Prostate gland (tissue), 2 donors: ENCODE results near the gene PAOX. TPM values are rescaled to one million over a fixed set of nuclear protein-coding genes. Genes with fewer than 3 reads are reported as not detected.

ENCODE experiments used
- DNase-seq: peaks from one replicate; pipeline ENCODE4 v3.0.0-alpha.2; 2019; ENCODE audit warnings: low spot score
- H3K27ac ChIP-seq, 2 donors: fragments of 200-600 bp; sonication (generic); 2 replicates each; pipeline ENCODE4 v1.5.1; 2017 to 2019
- H3K27me3 ChIP-seq: fragments of 200-600 bp; sonication (generic); replicated peaks from 2 replicates; pipeline ENCODE4 v1.5.1; 2019; ENCODE audit not compliant: insufficient read depth
- H3K36me3 ChIP-seq, 2 donors: fragments of 200-600 bp; sonication (generic); 1 replicate in 1 of 2; 2 replicates in 1 of 2; pipeline versions ENCODE4 v1.5.1 to v1.8.1; 2017 to 2019
- H3K4me1 ChIP-seq: fragments of 200-600 bp; sonication (generic); replicated peaks from 2 replicates; pipeline ENCODE4 v1.5.1; 2019
- H3K4me3 ChIP-seq, 2 donors: fragments of 200-600 bp; sonication (generic); 2 replicates each; pipeline ENCODE4 v1.5.1; 2017 to 2019
- H3K9me3 ChIP-seq: fragments of 200-600 bp; sonication (generic); 2 replicates; pipeline ENCODE4 v1.5.1; 2017
- CTCF ChIP-seq, 4 experiments: fragments of 200-600 bp in 2 of 4; fragments of 450-650 bp in 2 of 4; sonication (generic) in 2 of 4; IDR thresholded peaks; 1 replicate in 3 of 4; 2 replicates in 1 of 4; pipeline ENCODE4 v1.5.1; 2016 to 2019; ENCODE audit warnings: antibody characterized with exemption in 4 of 4, mild to moderate bottlenecking in 2 of 4, moderate library complexity in 2 of 4
- POLR2A ChIP-seq: fragments of 450-650 bp; IDR thresholded peaks from one replicate; pipeline ENCODE4 v1.6.1; 2016; ENCODE audit warnings: antibody characterized with exemption, mild to moderate bottlenecking
- POLR2AphosphoS5 ChIP-seq: sonication (generic); formaldehyde crosslinking; IDR thresholded peaks from one replicate; pipeline ENCODE4 v1.6.1; 2017; ENCODE audit warnings: antibody characterized with exemption
- WGBS: methylation state at CpG from one replicate; pipeline ENCODE4 v1.1.5; 2018; 5-methylcytosine and 5-hydroxymethylcytosine counted together
- intact Hi-C: fragments of 100-400 bp; cut with DNase I; formaldehyde crosslinking; loops from one replicate; pipeline ENCODE4 v1.14.2; 2022
- total RNA-seq, 2 donors: library from RNA; depleted of rRNA; stranded (reverse); fragments of >200 nt; gene quantifications; one replicate each; pipeline ENCODE4 v1.1.0, GENCODE V29; 2016

The PAOX gene
- total RNA-seq, 2 donors from 2014 or later = 17.5 to 20.2 TPM

DNA sequence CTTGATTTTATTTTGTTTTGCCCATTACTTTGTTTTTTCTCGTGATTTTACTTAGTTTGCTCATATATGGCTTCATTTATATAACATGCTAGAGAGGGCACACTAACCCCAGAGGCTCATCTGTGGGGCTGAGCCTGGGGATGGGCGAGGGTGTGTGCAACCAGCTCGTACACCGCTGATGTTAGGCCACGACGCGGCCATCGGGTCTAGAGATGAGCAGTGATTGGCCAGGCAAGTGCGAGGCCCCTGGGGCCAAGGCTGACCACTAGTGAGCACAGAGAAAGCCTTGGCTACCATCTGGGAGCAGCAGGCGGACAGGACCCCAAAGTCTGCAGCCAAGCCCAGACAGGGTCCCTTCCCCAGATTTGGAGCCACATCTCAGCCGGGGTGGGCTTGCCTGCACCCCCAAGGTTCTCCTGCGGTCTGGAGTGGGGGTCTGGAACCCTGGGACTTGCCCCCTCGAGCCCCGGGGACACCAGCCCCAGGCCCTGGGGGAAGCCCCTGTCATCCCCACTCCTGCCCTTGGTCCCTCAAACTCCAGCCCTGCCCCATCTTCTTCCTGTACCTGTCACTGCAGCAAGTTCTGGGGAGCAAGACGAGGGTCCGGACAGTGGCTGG lies 25.0 kb upstream of the PAOX start:
- WGBS = 87% methylated on average over 16 of the region's 16 CpGs
- Histone ChIP-seq H3K4me1 (no peaks in the 10 kb centered on the region), H3K9me3 (no peaks in the 10 kb centered on the region), H3K36me3 (no peaks in the 10 kb centered on the region), H3K4me3 (no peak overlapping the region), H3K27me3 (no peaks in the 10 kb centered on the region), H3K27ac (no peak overlapping the region)
- TF ChIP-seq POLR2A = no peak
- no peak for TF ChIP-seq POLR2AphosphoS5
- no peak for TF ChIP-seq CTCF (IDR thresholded peaks at IDR 0.05)
- intact Hi-C loops = no loop called here
- no peak for DNase-seq

- H3K27me3 ChIP-seq = no peaks in the 10 kb centered on the region
- no peaks in the 10 kb centered on the region for H3K4me1 ChIP-seq
- H3K4me3 ChIP-seq = no peak overlapping the region
- no peaks in the 10 kb centered on the region for H3K36me3 ChIP-seq
- no peak for TF ChIP-seq CTCF (IDR thresholded peaks at IDR 0.05)
- no peak for TF ChIP-seq POLR2AphosphoS5
- TF ChIP-seq POLR2A = no peak
- intact Hi-C loops = no loop called here
- no peak overlapping the region for H3K27ac ChIP-seq
- 97% methylated on average over 14 of the region's 14 CpGs for WGBS
- no peaks in the 10 kb centered on the region for H3K9me3 ChIP-seq
- no peak for DNase-seq
Observed at GRCh38 chr10:133354672-133355240, 24.3 kb upstream of the PAOX start.

DNA sequence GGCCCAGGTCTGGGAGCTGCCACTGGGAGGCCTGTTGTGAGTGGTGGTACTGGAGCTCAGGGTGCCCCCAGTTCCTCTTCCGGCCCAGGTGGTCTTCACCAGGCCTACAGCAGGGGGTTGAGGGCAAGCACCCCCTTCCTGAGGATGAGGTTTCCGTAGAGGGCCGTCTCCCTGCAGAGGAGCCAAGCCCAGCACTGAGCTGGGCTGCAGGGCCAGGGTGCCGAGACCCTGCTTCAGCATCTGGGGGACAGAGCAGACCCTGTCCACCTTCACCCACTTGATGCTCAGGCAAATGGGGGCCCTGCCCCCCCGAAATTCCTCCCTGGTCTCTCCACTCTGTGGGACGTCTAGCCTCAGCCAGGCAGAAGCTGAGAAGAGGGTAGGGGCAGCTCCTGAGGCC lies 23.8 kb upstream of the PAOX start:
- no peak for DNase-seq
- H3K9me3 ChIP-seq = no peaks in the 10 kb centered on the region
- no peak overlapping the region for H3K27ac ChIP-seq
- TF ChIP-seq POLR2A = no peak
- no peak for TF ChIP-seq POLR2AphosphoS5
- TF ChIP-seq CTCF (IDR thresholded peaks at IDR 0.05) = no peak
- intact Hi-C loops = no loop called here
- H3K36me3 ChIP-seq = no peaks in the 10 kb centered on the region
- no peak overlapping the region for H3K4me3 ChIP-seq
- no peaks in the 10 kb centered on the region for H3K27me3 ChIP-seq
- 92% methylated on average over 6 of the region's 6 CpGs for WGBS
- H3K4me1 ChIP-seq = peaks cover under 1% of the 10 kb centered on the region

DNA sequence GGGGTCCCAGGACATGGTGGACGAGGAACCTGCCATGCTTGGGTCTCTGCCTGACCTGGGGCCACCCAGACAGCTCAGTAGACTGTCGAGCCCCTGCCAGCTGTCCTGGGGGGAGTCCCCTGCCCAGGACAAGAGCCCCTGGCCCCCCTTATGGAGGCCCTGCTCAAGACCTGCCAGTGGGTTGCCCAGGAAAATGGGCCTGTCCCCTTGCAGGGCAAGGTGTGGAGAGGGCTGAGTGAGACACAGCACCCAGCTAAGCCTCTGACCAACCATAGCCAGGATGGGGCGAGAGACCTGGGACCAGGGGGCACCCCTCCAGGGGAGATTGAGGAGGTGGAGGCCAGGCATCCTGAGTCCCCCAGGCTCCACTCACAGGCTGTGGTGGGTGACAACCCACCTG lies 23.1 kb upstream of the PAOX start:
- 92% methylated on average over 3 of the region's 3 CpGs for WGBS
- no peak for TF ChIP-seq POLR2AphosphoS5
- H3K4me1 ChIP-seq = peaks cover 6% of the 10 kb centered on the region

DNA sequence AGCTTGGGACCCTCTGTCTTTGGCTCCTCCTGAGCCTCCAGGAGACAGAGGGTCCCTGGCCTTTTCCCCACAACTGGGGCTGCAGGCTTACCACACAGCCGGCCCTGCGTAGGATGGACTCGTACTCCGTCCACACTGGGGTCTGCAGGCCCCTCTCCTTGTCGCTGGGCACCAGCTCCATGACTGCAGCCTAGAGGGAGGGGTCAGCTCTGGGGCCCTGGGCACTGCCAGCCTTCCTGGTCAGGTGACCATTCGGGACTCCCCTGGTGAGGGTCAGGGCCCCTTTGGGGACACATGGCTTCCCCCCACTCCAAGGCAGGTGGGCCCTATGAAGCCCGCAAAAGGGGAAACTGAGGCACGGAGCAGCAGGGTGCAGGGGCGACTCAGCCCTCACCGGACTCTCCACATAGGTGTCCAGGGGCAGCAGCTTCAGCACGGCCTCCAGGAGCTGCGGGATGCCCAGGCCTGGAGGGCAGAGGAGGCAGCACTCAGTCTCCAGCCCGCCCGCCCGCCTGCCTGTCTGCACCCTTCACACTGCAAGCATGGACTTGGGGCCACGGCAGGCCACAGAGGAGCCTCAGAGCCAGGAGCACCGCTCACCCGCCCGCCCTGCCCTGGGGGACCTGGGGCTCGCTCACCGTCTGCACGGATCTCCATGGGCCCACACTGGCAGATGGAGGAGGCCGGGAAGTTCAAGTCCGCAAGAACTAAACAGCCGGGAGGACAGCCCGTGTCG lies 22.3 kb upstream of the PAOX start:
- H3K36me3 ChIP-seq = no peaks in the 10 kb centered on the region
- no peak overlapping the region for H3K27ac ChIP-seq
- WGBS = 61% methylated on average over 25 of the region's 27 CpGs
- TF ChIP-seq POLR2A = no peak
- no peak for TF ChIP-seq CTCF (IDR thresholded peaks at IDR 0.05)
- no peak for TF ChIP-seq POLR2AphosphoS5
- intact Hi-C loops = no loop called here
- H3K4me3 ChIP-seq = peak overlapping the region; percentile 35 to 37
- no peak for DNase-seq
- peaks cover 6% of the 10 kb centered on the region for H3K4me1 ChIP-seq
- H3K27me3 ChIP-seq = no peaks in the 10 kb centered on the region
- H3K9me3 ChIP-seq = no peaks in the 10 kb centered on the region

More for the DNA sequence above, 23.1 kb upstream of the PAOX start:
- DNase-seq = no peak
- H3K36me3 ChIP-seq = no peaks in the 10 kb centered on the region
- H3K9me3 ChIP-seq = no peaks in the 10 kb centered on the region
- H3K27me3 ChIP-seq = no peaks in the 10 kb centered on the region
- no peak overlapping the region for H3K4me3 ChIP-seq
- no peak overlapping the region for H3K27ac ChIP-seq
- intact Hi-C loops = no loop called here
